ENCODE data around the gene STRN.

The STRN gene

GRCh38 chr2:36854241-36854640, 112.1 kb downstream of the STRN start:
- H3K27me3 Mint-ChIP-seq (ENCODE audit: low read depth, poor library complexity) = peaks cover 3% of the 10 kb centered on the region
- H3K27ac Mint-ChIP-seq = no peak overlapping the region
- no peaks in the 10 kb centered on the region for H3K9me3 Mint-ChIP-seq
- H3K36me3 Mint-ChIP-seq (ENCODE audit: low read depth) = peaks cover 41% of the 10 kb centered on the region
- no peak overlapping the region for H3K4me3 Mint-ChIP-seq
- no peak for DNase-seq
- TF ChIP-seq CTCF (IDR thresholded peaks at IDR 0.05) = no peak
- H3K4me1 Mint-ChIP-seq = no peaks in the 10 kb centered on the region

- Mint-ChIP-seq H3K27ac (no peak overlapping the region), H3K27me3 (ENCODE audit: low read depth, poor library complexity) (no peaks in the 10 kb centered on the region), H3K4me1 (no peaks in the 10 kb centered on the region), H3K9me3 (no peaks in the 10 kb centered on the region), H3K4me3 (no peak overlapping the region), H3K36me3 (ENCODE audit: low read depth) (peaks cover 34% of the 10 kb centered on the region)
- DNase-seq = no peak
- TF ChIP-seq CTCF (IDR thresholded peaks at IDR 0.05) = no peak
Measured at GRCh38 chr2:36849265-36849664, 117.1 kb downstream of the STRN start.

GRCh38 chr2:36843838-36844237, 122.5 kb downstream of the STRN start:
- H3K27me3 Mint-ChIP-seq (ENCODE audit: low read depth, poor library complexity) = no peaks in the 10 kb centered on the region
- DNase-seq = no peak
- no peaks in the 10 kb centered on the region for H3K9me3 Mint-ChIP-seq
- peaks cover 4% of the 10 kb centered on the region for H3K4me1 Mint-ChIP-seq
- peaks cover 6% of the 10 kb centered on the region for H3K36me3 Mint-ChIP-seq (ENCODE audit: low read depth)
- no peak overlapping the region for H3K27ac Mint-ChIP-seq
- TF ChIP-seq CTCF (IDR thresholded peaks at IDR 0.05) = no peak
- no peak overlapping the region for H3K4me3 Mint-ChIP-seq

GRCh38 chr2:36839976-36840617, 126.2 kb downstream of the STRN start:
- Mint-ChIP-seq H3K4me1 (peaks cover 4% of the 10 kb centered on the region), H3K9me3 (no peaks in the 10 kb centered on the region), H3K27ac (peak overlapping the region; percentile 84), H3K4me3 (no peak overlapping the region), H3K36me3 (ENCODE audit: low read depth) (no peaks in the 10 kb centered on the region), H3K27me3 (ENCODE audit: low read depth, poor library complexity) (no peaks in the 10 kb centered on the region)
- DNase-seq = no peak
- no peak for TF ChIP-seq CTCF (IDR thresholded peaks at IDR 0.05)

- Mint-ChIP-seq H3K4me1 (peaks cover under 1% of the 10 kb centered on the region), H3K4me3 (no peak overlapping the region), H3K27ac (no peak overlapping the region), H3K27me3 (ENCODE audit: low read depth, poor library complexity) (no peaks in the 10 kb centered on the region), H3K36me3 (ENCODE audit: low read depth) (no peaks in the 10 kb centered on the region), H3K9me3 (peaks cover 3% of the 10 kb centered on the region)
- DNase-seq = no peak
- TF ChIP-seq CTCF (IDR thresholded peaks at IDR 0.05) = no peak
Measured at GRCh38 chr2:36834731-36835524, 131.4 kb downstream of the STRN start.

Measured in nephron progenitor cell (in vitro differentiated cells).